DMS153 treated with DMSO at 0.1 percent for 48 hours (cell line): Measurements from ENCODE around the gene PSEN2.
A peak's percentile ranks its signal among the peaks of the same experiment; 100 is the strongest.

Source experiments
- DNase-seq: peaks from one replicate; lab custom pipeline; 2025; ENCODE audit not compliant: unreplicated experiment; lab: John Stamatoyannopoulos, UW

PSEN2 gene

DNA sequence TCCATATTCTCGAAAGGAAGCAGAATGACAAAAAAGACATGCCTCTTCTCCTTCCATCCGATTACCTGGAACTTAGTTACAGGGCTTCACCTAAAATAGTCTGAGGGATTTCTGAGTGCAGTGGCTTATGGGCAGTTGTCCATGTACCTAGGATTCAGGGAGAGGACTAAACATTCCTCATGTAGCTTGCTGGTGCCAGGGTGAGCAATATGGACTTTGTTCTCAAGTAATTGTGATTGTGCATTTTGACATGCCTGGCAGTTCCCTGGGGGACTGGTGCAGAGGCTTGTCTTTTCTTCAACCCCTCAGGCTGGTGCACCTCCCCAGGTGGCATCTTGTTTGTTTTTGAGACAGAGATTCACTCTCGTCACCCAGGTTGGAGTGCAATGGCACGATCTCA is 6.1 kb upstream of the PSEN2 start:
- DNase-seq, result no peak

DNA sequence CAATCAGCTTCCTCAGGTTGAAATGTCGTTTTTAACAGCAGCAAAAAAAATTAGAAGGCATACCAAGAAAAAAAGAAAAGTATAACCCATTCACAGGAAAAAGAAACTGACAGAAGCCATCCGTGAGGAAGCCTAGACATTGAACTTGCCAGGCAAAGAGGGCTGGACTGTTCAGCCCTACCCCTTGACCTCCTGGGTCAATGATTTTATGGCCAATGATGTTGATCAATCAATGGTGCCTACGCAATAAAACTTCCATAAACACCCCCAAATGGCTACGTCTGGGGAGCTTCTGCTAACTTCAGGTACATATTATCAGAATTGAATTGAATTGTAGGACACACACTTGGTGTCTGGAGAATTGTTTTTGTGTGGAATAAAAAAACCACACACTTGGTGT is 4.8 kb upstream of the PSEN2 start:
- DNase-seq, result no peak

DNA sequence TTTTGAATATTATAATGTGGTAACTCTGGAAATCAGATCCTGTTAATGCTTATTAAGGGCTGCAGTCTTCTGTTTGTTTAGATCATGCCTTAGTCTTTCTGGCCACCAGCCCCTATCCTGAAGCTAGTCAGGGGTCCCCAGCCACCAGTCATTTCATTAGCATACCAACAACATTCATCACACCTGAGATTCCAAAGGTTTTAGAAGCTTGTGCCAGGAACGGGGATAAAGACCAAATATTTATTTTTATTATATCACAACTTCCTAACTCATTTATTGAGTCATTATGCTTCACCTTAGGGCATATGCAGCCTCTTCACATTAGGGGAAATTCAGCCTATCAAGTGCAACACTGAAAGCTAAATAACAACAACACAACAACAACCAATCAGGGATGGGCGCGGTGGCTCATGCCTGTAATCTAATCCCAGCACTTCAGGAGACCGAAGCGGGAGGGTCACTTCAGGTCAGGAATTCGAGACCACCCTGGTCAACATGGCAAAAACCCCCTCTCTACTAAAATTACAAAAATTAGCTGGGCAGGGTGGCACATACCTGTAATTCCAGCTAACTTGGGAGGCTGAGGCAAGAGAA is 2.9 kb upstream of the PSEN2 start:
- DNase-seq, result no peak

DNA sequence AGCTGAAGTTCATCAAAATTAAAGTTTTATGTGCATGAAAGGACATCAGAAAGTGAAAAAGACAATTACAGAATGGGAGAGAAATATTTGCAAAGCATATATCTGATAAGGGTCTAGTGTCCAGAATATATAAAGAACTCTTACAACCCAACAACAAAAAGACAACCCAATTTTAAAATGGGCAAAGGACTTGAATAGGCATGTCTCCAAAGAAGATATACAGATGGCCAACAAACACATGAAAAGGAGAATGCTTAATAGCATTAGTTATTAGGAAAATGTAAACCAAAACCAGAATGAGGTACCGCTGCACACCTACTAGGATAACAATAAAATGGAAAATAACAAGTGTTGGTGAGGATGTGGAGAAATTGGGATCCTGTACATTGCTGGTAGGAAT is 1.7 kb upstream of the PSEN2 start:
- no peak for DNase-seq

DNA sequence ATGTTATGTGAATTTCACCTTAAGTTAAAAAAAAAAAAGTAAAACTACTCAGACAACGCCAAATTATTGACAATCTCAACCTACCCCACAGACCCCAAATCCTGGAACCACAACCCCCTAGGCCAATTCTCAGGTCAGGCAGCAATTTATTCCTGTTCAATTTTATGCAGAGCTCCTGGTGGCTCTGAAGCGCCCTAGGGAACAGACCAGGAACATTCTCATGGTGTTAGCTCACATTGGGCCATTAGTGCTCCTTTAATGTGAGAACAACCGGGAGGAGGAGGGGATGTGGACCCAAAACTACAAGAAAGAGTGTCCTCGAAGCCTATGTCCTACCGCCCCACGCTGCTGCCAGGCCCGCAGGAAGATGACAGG is 403 bp upstream of the PSEN2 start:
- DNase-seq, result no peak

DNA sequence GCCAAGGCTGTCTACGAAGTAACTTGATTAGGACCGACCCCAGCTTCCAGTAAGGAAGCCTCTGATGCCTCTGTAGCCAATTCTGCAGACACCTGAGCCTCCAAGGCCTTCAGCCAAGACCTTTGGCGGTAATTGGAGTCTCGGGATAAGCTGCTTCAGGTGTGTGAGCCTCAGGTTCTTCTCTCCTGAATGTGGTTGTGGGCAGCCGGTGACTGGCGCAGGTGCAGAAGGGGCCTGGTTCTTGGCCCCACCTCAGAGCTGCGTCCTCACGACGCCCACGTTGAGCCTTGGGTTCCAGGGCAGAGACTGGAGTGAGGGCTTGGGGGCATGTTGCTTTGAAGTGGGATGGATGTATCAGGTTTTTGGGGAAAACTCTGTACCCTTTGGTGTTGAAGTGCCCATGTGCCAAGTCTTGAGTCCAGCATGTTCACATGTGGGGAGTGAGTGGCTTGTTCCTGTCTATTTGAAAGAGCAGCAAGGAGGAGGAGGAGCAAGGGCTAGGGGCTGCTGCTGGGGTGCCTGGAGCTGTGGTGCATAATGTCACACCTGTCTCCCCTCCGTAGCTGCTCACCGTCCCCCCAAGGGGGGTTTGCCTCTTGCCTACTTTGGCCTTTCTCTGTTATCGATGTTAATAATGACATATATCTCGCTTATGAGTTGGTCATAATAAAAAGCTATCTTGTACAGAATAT is 1.4 kb downstream of the PSEN2 start:
- DNase-seq, result no peak

DNA sequence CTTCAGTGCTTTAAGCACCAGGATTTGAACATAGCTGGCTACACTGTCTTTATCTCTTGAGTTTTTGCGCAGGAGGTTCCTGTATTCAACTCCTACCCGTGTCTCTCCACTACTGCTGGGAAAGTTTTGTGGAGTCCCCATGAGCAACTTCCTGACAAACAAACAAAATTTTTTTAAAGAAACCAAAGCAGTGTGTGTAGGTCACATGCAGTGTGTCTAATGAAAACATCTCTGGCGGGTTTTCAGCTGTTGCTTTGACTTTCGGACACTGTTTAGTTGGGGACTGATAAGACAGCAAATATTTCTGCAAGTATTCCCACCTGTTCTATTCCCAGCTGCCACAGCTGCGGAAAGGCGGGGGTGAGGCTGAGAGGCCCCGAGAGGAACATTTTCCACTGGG is 2.0 kb downstream of the PSEN2 start:
- no peak for DNase-seq

DNA sequence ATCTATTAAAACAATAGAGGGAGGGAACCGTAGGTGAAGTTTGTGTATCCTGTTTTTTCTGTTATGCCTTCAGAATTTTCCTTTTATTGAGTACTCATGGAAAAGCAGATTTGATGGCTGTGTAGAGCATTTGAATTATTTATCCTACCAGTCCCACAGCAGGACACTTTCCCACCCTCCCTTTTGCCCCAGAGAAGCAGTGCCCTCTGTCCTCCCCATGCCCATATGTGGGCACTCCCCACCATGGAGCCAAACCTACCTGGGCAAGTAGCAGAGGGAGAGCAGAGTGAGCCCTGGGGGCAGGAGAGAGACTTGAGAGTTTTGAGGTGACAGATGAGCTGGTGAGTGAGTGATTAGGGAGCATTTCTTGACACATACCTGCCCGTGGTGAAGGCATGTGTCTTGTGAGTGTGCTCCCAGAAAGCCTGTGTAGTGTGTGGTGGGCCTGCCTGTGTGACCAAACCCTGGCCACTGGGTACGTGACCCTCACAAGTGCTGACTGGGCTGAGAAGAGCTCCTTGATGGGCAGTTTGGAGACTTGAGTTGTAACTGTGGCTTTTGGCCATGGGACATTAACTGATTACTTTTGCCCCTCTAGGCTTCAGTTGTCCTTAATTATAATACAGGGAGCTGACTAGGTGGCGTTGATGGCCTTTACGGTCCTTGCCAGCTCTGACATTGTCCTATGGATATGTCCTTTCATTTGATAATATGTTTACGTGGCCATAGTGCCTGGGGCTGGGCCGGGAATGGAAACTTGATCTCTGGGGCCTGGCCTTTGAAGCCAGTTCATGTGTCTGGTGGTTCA is 3.6 kb downstream of the PSEN2 start:
- DNase-seq, result no peak

DNA sequence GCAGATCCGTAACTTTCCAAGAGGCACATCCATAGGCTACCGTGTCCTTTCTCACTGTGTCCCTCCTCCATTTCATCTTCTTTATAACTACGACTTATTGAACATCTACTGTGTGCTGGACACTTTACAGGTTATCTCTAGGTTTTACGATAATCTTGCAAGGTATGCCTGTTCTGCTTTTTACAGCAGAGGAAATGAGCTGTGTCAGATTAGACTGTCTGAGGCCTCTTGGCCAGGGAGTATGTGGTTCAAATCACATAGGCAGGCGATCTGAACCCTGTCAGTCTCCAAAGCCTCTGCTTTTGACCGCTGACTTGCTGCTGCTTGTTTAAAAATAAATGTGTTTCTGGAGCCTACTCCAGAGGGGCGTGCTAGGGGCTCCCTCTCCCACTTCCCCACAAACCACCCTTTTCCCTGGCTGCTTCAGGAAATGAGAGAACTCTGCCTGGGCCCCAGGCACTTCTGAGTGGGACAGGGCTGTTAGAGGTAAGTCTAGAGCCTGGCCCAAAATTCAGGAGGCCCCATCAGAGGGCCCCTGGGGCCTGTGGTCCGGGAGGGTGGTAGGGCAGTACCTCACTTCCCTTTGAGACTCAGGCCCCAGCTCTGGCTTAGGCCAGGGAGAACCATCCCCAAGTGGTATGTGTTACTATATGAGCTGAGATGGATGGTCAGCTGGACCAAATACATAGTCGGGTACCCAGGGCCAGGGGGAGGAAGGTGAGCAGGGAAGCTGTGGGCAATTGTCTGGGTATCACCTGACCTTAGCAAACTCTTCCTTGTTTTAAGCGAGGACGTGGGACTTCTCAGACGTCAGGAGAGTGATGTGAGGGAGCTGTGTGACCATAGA is 4.4 kb downstream of the PSEN2 start:
- no peak for DNase-seq

DNA sequence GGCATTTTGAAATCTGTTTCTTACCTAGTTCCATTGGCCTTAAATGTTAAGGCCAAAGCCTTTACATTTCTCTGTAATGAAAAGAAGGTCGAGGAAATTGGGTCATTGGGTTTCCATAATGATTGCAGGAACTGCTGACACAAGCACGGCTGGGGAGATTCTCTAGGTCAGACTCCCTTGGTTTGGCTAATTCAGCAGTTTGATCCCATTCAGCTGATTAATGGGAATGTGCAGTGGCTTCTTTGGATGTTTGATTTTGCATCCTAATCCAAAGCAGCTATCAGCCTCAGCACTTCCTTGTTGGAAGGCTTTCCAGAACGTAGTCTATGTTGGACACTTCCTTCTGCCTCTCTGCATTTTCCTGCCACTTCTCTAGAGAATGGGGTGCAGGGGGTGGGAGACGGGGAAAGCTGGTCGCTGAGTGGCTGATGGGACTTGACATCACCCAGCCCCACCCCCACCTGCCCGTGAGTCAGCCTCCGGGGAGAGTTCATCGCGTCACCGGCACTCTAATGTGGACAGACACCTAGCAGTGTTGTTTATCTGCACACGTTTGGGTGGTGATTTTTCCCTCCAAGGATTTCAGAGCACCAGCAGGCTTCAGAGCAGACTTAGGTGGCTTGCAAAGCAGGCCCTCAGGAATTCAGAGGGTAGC is 5.4 kb downstream of the PSEN2 start:
- peak; percentile 81 for DNase-seq

DNA sequence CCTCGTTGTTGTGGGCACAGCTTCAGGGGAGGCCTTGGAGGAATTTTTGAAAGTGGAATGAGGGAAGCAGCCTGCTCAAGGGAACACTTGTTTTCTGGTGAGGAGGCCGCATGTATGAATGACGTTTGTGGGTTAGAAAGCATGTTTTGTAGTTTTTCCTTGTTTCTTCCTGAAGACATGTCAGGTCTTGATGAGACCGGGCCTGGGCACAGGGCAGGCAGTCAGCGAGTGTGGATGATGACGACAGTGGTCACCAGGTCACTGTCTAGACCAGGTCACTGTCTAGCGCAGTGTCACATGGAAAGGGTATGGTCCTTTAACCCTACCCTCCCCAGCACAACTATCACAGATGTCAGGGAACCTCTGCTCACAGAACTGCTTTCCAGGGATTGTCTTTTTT is 7.3 kb downstream of the PSEN2 start:
- DNase-seq, result no peak

DNA sequence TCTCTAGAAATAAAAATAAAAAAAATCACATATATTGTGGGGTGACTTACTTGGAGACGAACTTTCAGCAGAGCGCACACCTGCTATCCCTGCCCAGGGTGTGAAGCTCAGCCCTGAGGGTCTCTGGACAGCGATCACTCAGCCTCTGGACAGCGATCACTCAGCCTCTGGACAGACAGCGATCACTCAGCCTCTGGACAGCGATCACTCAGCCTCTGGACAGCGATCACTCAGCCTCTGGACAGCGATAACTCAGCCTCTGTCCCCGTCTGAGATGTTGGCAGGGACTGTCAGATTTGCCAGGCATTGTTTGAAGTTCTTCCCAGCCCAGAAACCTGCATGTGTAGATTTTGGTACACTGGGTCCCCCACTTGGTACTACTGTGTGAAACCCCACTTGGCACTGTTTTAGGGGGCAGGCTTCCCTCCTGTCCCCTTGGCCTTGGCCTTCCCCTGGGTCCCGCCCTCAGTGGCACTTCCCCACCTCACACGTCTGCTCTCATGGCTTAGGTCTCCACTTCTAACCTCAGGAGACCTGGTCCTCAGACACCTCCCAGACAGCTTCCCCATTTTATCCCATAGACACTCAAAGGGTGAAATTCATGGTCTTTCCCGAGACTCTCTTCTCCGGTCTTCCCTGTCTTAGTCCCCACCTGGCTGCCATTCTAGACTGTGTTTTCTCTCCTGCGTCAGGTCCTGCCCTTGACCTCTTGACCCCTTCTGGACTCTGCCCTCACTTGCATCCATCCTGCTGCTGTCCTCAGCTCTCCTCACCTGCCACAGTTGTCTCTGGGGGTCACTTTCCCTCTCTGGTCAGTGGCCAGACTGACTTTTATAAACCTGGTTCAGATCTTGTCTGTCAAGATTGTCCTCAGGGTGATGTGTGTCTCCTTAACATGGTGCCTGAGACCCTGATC is 10.2 kb downstream of the PSEN2 start:
- DNase-seq, result no peak

DNA sequence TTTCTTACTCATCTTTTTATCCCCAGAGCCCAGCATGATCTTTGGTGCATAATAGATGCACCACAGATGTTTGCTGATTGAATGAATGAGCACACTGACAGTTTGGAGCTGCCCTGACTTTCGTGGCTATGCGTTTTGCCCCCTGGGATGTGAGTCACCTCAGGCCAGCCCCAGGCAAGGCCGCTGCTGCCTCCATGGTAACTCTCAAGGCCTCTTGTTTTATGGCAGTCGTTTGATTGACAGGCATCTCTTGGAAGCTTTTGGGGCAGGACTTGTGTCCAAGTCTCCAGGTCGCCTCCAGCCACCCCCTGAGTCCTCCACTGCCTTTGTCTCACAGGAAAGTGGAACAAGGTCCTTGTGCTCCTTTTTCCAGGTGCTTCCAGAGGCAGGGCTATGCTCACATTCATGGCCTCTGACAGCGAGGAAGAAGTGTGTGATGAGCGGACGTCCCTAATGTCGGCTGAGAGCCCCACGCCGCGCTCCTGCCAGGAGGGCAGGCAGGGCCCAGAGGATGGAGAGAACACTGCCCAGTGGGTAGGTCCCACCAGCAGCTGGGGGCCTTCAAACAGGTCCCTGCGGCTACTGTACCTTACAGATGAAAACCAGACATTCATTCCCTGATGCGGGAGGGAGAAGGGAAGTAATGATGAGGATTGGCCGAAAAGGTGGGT is 11.2 kb downstream of the PSEN2 start:
- DNase-seq, result no peak

DNA sequence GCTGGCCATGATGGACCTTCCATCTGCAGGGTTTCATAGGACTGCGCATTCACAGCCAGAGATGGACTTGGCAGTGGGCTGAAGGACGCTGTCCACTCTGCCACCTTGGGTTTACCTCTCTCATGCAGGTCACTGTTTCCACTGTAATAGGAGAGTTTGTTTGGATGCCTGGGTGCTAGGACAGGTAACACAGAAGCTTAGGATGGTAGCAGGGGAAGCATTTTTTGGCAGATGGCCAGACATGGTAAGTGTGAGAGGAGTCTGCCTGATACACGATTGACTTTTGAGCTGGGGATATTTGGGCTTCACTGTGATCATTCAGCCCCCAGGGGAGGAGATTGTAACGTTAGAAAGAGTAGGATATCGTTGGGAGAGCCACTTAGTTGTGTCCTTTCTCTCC is 11.8 kb downstream of the PSEN2 start:
- no peak for DNase-seq

DNA sequence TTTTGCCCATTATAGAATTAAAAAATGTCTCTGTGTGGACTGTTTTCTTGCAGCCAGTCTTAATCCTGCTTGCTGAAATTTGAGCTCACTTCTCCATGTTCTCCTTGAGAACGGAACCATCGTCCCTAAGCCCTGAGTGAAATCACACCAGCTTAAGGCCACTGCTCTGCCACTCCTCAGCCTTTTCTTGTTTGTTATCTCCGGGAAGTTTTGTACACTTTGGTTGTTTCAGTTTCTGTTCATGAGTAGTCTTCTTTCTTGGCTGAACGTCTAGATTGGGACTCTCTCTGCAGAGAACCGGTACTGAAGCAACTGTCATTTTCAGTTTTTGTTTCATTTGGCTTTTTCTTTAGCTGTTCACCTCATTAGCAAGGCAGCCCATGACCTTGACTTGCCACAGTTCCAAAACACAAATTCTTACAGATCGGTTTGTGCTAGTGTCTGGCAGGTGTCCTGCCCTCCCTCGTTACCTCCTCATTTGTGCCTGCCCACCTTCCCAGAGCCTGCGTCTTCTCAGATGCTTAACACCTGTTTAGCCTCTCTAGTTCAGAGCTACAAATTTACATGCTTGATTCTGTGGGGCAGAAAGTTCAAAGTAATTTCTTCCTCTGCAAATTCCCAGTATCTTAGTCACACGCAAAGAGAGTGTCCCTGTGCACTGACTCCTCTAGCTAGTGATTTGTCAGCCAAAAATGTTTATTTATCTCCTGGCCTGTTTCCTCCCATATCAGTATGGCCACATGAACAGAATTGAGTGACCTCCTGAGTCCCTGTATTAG is 12.4 kb downstream of the PSEN2 start:
- no peak for DNase-seq

DNA sequence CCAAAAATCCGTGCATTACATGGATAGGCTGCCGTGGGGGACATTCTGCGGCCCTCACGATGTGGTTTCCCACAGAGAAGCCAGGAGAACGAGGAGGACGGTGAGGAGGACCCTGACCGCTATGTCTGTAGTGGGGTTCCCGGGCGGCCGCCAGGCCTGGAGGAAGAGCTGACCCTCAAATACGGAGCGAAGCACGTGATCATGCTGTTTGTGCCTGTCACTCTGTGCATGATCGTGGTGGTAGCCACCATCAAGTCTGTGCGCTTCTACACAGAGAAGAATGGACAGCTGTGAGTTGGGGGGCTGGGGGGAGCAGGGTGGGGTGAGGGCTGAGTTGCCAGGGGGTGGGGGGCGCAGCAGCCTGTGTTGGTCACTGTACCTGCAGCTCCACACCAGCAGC is 13.2 kb downstream of the PSEN2 start:
- no peak for DNase-seq

DNA sequence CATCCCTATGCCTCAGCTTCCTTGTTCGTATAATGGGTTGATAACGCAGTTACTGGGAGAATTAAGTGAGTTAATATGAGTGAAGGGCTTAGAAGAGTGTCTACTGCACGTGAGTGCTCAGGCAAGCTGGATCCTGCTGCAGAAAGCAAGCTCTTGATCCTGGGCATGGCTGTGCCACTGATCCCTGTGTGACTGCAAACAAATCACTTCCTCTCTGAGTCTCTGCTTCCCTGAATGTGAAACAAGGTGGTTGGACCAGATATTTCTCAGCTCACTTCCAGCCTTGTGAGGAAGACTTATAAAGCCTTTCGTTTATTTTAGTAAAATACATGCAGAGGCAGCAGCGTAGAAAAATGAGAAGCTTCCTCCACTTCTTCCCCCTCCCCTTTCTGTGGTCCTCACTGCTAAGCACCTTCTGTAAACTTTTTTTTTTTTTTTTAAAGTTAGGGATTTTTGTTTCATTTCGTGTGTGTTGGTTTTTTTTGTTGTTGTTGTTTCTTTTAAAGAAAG is 13.8 kb downstream of the PSEN2 start:
- peak; percentile 28 for DNase-seq
